Neural cell (in vitro differentiated cells): ENCODE data around the gene HSD17B14. TPM values are rescaled to one million over a fixed set of nuclear protein-coding genes. Genes with fewer than 3 reads are reported as not detected.

Source experiments
- H2AFZ ChIP-seq: fragments of 200-600, 300-800 bp; sonication (generic), shearing (Covaris generic); 2 replicates; pipeline ENCODE4 v1.6.0; 2014; ENCODE audit warnings: low read depth, mild to moderate bottlenecking, antibody characterized with exemption, low read length, moderate library complexity
- H3F3A ChIP-seq: fragments of 200-600 bp; shearing (Covaris generic); 2 replicates; pipeline ENCODE4 v1.6.1; 2016; ENCODE audit warnings: mild to moderate bottlenecking, moderate library complexity, mixed read lengths, antibody characterized with exemption, low read length; ENCODE audit not compliant: insufficient read depth, poor library complexity, severe bottlenecking
- H3K27ac ChIP-seq: fragments of 200-600, 300-800 bp; sonication (generic), shearing (Covaris generic); 2 replicates; pipeline ENCODE4 v1.5.1; 2014; ENCODE audit warnings: mild to moderate bottlenecking, low read length, moderate library complexity
- H3K27me3 ChIP-seq: fragments of 300-800, 200-600 bp; sonication (generic), shearing (Covaris generic); 2 replicates; pipeline ENCODE4 v1.6.0; 2014; ENCODE audit warnings: mild to moderate bottlenecking, low read depth, low read length, moderate library complexity; ENCODE audit not compliant: insufficient read depth
- H3K36me3 ChIP-seq: fragments of 300-800, 200-600 bp; sonication (generic), shearing (Covaris generic); 2 replicates; pipeline ENCODE4 v1.5.1; 2014; ENCODE audit warnings: mild to moderate bottlenecking, antibody characterized with exemption, low read length, moderate library complexity; ENCODE audit not compliant: insufficient read depth
- H3K4me2 ChIP-seq: fragments of 300-800, 200-600 bp; sonication (generic), shearing (Covaris generic); 2 replicates; pipeline ENCODE4 v1.6.0; 2014; ENCODE audit warnings: mild to moderate bottlenecking, low read length
- H3K4me3 ChIP-seq: fragments of 300-800, 200-600 bp; sonication (generic), shearing (Covaris generic); 2 replicates; pipeline ENCODE4 v1.5.1; 2014; ENCODE audit warnings: mild to moderate bottlenecking, low read length, moderate library complexity
- H3K79me2 ChIP-seq: fragments of 200-600 bp; shearing (Covaris generic); replicated peaks from 2 replicates; pipeline ENCODE4 v1.6.0; 2014; ENCODE audit warnings: mild to moderate bottlenecking, low read length, moderate library complexity; ENCODE audit not compliant: insufficient read depth
- H3K9ac ChIP-seq: fragments of 300-800, 200-600 bp; sonication (generic), shearing (Covaris generic); 2 replicates; pipeline ENCODE4 v1.6.1; 2016; ENCODE audit warnings: mild to moderate bottlenecking, low read length, mixed read lengths
- H3K9me2 ChIP-seq: fragments of 200-600 bp; shearing (Covaris generic); 2 replicates; pipeline ENCODE4 v1.6.1; 2016; ENCODE audit warnings: mild to moderate bottlenecking, low read length, mixed read lengths; ENCODE audit not compliant: insufficient read depth
- H3K9me3 ChIP-seq: fragments of 200-600, 300-800 bp; sonication (generic), shearing (Covaris generic); 2 replicates; pipeline ENCODE4 v1.6.1; 2016; ENCODE audit warnings: mild to moderate bottlenecking, mixed run types, low read length, moderate library complexity, mixed read lengths
- H4K20me1 ChIP-seq: fragments of 200-600 bp; shearing (Covaris generic); 2 replicates; pipeline ENCODE4 v1.6.1; 2016; ENCODE audit warnings: mild to moderate bottlenecking, mixed run types; ENCODE audit not compliant: insufficient read depth
- EP300 ChIP-seq: fragments of 450-650 bp; conservative IDR thresholded peaks from 2 replicates; pipeline ENCODE4 v1.6.1; 2014; ENCODE audit warnings: antibody characterized with exemption, mild to moderate bottlenecking, moderate library complexity; ENCODE audit not compliant: poor library complexity, severe bottlenecking
- EZH2 ChIP-seq: fragments of 200-600, 300-800 bp; shearing (Covaris generic), sonication (generic); IDR thresholded peaks from 2 replicates; pipeline ENCODE4 v1.6.1; 2014; ENCODE audit warnings: antibody characterized with exemption, low read length, borderline replicate concordance, mild to moderate bottlenecking; ENCODE audit not compliant: insufficient read depth, poor library complexity, severe bottlenecking
- MXI1 ChIP-seq: fragments of 450-650 bp; conservative IDR thresholded peaks from 2 replicates; pipeline ENCODE4 v1.6.1; 2014; ENCODE audit warnings: antibody characterized with exemption, mild to moderate bottlenecking; ENCODE audit not compliant: poor library complexity, severe bottlenecking
- POLR2AphosphoS5 ChIP-seq: IDR thresholded peaks from 2 replicates; pipeline ENCODE4 v1.6.1; 2012
- RAD21 ChIP-seq: fragments of 450-650 bp; conservative IDR thresholded peaks from 2 replicates; pipeline ENCODE4 v1.6.1; 2014; ENCODE audit warnings: antibody characterized with exemption, mild to moderate bottlenecking, moderate library complexity
- SMC3 ChIP-seq: fragments of 450-650 bp; conservative IDR thresholded peaks from 2 replicates; pipeline ENCODE4 v1.6.1; 2014; ENCODE audit warnings: antibody characterized with exemption, mild to moderate bottlenecking, moderate library complexity; ENCODE audit not compliant: poor library complexity
- TAF1 ChIP-seq: IDR thresholded peaks from 2 replicates; pipeline ENCODE4 v1.6.1; 2012; ENCODE audit warnings: low read depth
- polyA plus RNA-seq: library from polyadenylated mRNA; depleted of rRNA; stranded (reverse); fragments of >200 nt; gene quantifications from 2 replicates; pipeline ENCODE4 v1.2.3, GENCODE V29; 2014
- TF ChIP-seq, protein P1 (sequence below): fragments of 450-650 bp; IDR thresholded peaks from 2 replicates; pipeline ENCODE4 v1.5.1; 2014; ENCODE audit warnings: antibody characterized with exemption, mild to moderate bottlenecking, moderate library complexity; ENCODE audit not compliant: poor library complexity, severe bottlenecking
- TF ChIP-seq, protein P2 (sequence below): IDR thresholded peaks from 2 replicates; pipeline ENCODE4 v1.6.1; 2012; ENCODE audit warnings: borderline replicate concordance

Gene HSD17B14
- polyA plus RNA-seq, 1 donor from 2014 or later = 0.40 TPM

DNA sequence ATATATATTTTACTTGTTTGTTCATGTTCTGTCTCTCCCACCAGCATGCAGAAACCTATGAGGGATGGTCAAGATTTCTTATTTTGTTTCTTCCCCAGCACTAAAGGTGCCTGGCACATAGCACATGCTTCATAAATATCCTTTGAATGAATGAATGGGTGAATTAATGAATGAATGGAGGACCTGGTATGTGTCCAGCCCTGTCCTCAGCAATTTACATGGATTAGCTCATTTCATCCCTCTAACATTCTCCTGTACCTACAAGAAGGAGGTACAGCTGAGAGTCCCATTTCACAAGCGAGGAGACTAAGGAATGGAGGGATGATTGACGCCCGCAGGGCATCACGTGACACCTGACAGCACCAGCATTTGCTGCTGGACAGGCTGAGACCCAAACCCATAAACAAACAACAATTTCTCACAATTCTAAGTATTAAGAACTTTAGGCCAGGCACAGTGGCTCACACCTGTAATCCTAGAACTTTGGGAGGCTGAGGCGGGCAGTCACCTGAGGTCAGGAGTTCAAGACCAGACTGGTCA, 18.6 kb downstream of the HSD17B14 start:
- Histone ChIP-seq H3K4me2 (no peak overlapping the region), H3K27me3 (no peaks in the 10 kb centered on the region), H2AFZ (no peak overlapping the region), H4K20me1 (no peaks in the 10 kb centered on the region), H3K4me3 (no peak overlapping the region), H3K36me3 (no peaks in the 10 kb centered on the region), H3K9ac (no peak overlapping the region), H3K9me2 (no peaks in the 10 kb centered on the region), H3K9me3 (no peaks in the 10 kb centered on the region), H3F3A (no peaks in the 10 kb centered on the region), H3K27ac (no peak overlapping the region), H3K79me2 (no peaks in the 10 kb centered on the region)
- TF ChIP-seq, protein P1, sequence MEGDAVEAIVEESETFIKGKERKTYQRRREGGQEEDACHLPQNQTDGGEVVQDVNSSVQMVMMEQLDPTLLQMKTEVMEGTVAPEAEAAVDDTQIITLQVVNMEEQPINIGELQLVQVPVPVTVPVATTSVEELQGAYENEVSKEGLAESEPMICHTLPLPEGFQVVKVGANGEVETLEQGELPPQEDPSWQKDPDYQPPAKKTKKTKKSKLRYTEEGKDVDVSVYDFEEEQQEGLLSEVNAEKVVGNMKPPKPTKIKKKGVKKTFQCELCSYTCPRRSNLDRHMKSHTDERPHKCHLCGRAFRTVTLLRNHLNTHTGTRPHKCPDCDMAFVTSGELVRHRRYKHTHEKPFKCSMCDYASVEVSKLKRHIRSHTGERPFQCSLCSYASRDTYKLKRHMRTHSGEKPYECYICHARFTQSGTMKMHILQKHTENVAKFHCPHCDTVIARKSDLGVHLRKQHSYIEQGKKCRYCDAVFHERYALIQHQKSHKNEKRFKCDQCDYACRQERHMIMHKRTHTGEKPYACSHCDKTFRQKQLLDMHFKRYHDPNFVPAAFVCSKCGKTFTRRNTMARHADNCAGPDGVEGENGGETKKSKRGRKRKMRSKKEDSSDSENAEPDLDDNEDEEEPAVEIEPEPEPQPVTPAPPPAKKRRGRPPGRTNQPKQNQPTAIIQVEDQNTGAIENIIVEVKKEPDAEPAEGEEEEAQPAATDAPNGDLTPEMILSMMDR = no peak
- TF ChIP-seq TAF1 (no peak), SMC3 (no peak), MXI1 (no peak), POLR2AphosphoS5 (no peak), EZH2 (no peak), EP300 (no peak), RAD21 (no peak)
- TF ChIP-seq, protein P2, sequence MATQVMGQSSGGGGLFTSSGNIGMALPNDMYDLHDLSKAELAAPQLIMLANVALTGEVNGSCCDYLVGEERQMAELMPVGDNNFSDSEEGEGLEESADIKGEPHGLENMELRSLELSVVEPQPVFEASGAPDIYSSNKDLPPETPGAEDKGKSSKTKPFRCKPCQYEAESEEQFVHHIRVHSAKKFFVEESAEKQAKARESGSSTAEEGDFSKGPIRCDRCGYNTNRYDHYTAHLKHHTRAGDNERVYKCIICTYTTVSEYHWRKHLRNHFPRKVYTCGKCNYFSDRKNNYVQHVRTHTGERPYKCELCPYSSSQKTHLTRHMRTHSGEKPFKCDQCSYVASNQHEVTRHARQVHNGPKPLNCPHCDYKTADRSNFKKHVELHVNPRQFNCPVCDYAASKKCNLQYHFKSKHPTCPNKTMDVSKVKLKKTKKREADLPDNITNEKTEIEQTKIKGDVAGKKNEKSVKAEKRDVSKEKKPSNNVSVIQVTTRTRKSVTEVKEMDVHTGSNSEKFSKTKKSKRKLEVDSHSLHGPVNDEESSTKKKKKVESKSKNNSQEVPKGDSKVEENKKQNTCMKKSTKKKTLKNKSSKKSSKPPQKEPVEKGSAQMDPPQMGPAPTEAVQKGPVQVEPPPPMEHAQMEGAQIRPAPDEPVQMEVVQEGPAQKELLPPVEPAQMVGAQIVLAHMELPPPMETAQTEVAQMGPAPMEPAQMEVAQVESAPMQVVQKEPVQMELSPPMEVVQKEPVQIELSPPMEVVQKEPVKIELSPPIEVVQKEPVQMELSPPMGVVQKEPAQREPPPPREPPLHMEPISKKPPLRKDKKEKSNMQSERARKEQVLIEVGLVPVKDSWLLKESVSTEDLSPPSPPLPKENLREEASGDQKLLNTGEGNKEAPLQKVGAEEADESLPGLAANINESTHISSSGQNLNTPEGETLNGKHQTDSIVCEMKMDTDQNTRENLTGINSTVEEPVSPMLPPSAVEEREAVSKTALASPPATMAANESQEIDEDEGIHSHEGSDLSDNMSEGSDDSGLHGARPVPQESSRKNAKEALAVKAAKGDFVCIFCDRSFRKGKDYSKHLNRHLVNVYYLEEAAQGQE = no peak

DNA sequence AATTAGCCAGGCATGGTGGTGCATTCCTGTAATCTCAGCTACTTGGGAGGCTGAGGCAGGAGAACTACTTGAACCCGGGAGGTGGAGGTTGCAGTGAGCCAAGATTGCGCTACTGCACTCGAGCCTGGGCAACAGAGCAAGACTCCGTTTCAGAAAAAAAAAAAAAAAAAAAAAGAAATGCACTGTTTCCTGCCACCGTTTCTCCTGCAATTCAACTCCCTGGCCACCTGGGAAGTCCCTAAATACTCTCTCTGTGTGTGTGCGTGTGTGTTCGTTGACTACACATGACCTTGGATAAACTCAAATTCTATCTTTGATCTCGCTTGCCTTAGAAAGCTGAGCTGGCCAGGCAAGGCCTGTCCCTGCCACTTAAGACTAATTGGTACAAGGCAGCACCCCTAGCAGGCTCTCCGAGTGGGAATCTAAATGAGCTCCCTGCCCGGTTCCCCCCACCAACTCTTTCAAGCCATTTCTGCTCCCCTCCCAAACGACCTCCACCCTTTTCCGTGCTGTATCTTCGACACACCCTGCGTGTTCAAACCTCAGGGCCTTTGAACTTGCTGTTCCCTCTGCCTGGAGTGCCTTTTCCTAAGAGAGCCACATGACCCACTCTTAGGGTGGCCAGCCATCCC, 20.3 kb downstream of the HSD17B14 start:
- Histone ChIP-seq H3K27ac (no peak overlapping the region), H3K27me3 (no peaks in the 10 kb centered on the region), H2AFZ (no peak overlapping the region), H3K9me2 (no peaks in the 10 kb centered on the region), H3F3A (no peaks in the 10 kb centered on the region), H3K4me2 (no peak overlapping the region), H4K20me1 (no peaks in the 10 kb centered on the region), H3K79me2 (no peaks in the 10 kb centered on the region), H3K9me3 (no peaks in the 10 kb centered on the region), H3K4me3 (no peak overlapping the region), H3K9ac (no peak overlapping the region), H3K36me3 (no peaks in the 10 kb centered on the region)
- TF ChIP-seq EP300 = no peak
- TF ChIP-seq POLR2AphosphoS5 = no peak
- TF ChIP-seq, protein P1 = no peak
- TF ChIP-seq, protein P2 = no peak
- no peak for TF ChIP-seq RAD21
- no peak for TF ChIP-seq SMC3
- TF ChIP-seq MXI1 = no peak
- TF ChIP-seq EZH2 = no peak
- TF ChIP-seq TAF1 = no peak
